Mesenchymal stem cell (in vitro differentiated cells and primary cell): ENCODE measurements around the gene KIF21A.
A peak's percentile ranks its signal among the peaks of the same experiment; 100 is the strongest.

ENCODE experiments used
- DNase-seq: peaks from one replicate; pipeline ENCODE4 v3.0.0-alpha.2; 2013
- H2AFZ ChIP-seq: one replicate; pipeline ENCODE4 v1.6.1; 2013; ENCODE audit warnings: low read depth, mild to moderate bottlenecking, control low read depth, inconsistent platforms, low read length, moderate library complexity
- H2AK5ac ChIP-seq: 2 replicates; pipeline ENCODE4 v1.6.1; 2013; ENCODE audit warnings: low read length, moderate library complexity, mild to moderate bottlenecking, inconsistent platforms; ENCODE audit not compliant: severe bottlenecking
- H2BK120ac ChIP-seq: one replicate; pipeline ENCODE4 v1.6.1; 2013; ENCODE audit warnings: low read depth, mild to moderate bottlenecking, inconsistent platforms, low read length, moderate library complexity
- H2BK12ac ChIP-seq, 2 experiments: one replicate each; pipeline ENCODE4 v1.6.1; 2013; ENCODE audit warnings: inconsistent platforms in 2 of 2, low read length in 2 of 2, mild to moderate bottlenecking in 2 of 2, moderate library complexity in 2 of 2, control low read depth in 1 of 2
- H2BK15ac ChIP-seq: one replicate; pipeline ENCODE4 v1.6.1; 2013; ENCODE audit warnings: mild to moderate bottlenecking, low read depth, inconsistent platforms; ENCODE audit not compliant: poor library complexity, severe bottlenecking
- H2BK5ac ChIP-seq: 2 replicates; pipeline ENCODE4 v1.6.1; 2013; ENCODE audit warnings: low read depth, mild to moderate bottlenecking, low read length, control low read depth, inconsistent platforms; ENCODE audit not compliant: poor library complexity, severe bottlenecking
- H3K14ac ChIP-seq, 2 experiments: one replicate each; pipeline ENCODE4 v1.6.1; 2013; ENCODE audit warnings: inconsistent platforms in 2 of 2, low read length in 2 of 2, control low read depth in 1 of 2, mild to moderate bottlenecking in 1 of 2, moderate library complexity in 1 of 2
- H3K18ac ChIP-seq, 2 experiments: one replicate each; pipeline ENCODE4 v1.6.1; 2013; ENCODE audit warnings: inconsistent platforms in 2 of 2, low read length in 2 of 2, control low read depth in 1 of 2, low read depth in 1 of 2, mild to moderate bottlenecking in 1 of 2
- H3K23ac ChIP-seq, 2 experiments: one replicate each; pipeline ENCODE4 v1.6.1; 2013; ENCODE audit warnings: inconsistent platforms in 2 of 2, low read length in 2 of 2, mild to moderate bottlenecking in 2 of 2, moderate library complexity in 2 of 2, control low read depth in 1 of 2
- H3K27ac ChIP-seq: 2 replicates; pipeline ENCODE4 v1.5.1; 2013; ENCODE audit warnings: mild to moderate bottlenecking, moderate library complexity, low read length, control low read depth, inconsistent platforms; ENCODE audit not compliant: poor library complexity, severe bottlenecking
- H3K27me3 ChIP-seq, 2 experiments: 2 replicates each; pipeline versions ENCODE4 v1.6.1 to v1.7.0; 2013; ENCODE audit warnings: low read length in 2 of 2, mild to moderate bottlenecking in 2 of 2, moderate library complexity in 2 of 2, control low read depth in 1 of 2, inconsistent platforms in 1 of 2; ENCODE audit not compliant: control insufficient read depth in 1 of 2, insufficient read depth in 1 of 2
- H3K36me3 ChIP-seq, 2 experiments: 2 replicates each; pipeline versions ENCODE4 v1.6.1 to v1.7.0; 2013; ENCODE audit warnings: low read length in 2 of 2, control low read depth in 1 of 2, inconsistent platforms in 1 of 2, low read depth in 1 of 2, mild to moderate bottlenecking in 1 of 2; ENCODE audit not compliant: insufficient read depth in 2 of 2, control insufficient read depth in 1 of 2
- H3K4ac ChIP-seq, 2 experiments: one replicate each; pipeline ENCODE4 v1.6.1; 2013; ENCODE audit warnings: inconsistent platforms in 2 of 2, low read length in 2 of 2, mild to moderate bottlenecking in 2 of 2, moderate library complexity in 2 of 2, control low read depth in 1 of 2, low read depth in 1 of 2
- H3K4me1 ChIP-seq: 2 replicates; pipeline ENCODE4 v1.6.1; 2013; ENCODE audit warnings: low read depth, low read length, control low read depth; ENCODE audit not compliant: control insufficient read depth, insufficient read depth
- H3K4me2 ChIP-seq: 2 replicates; pipeline ENCODE4 v1.6.1; 2013; ENCODE audit warnings: low read length, mild to moderate bottlenecking, inconsistent platforms; ENCODE audit not compliant: poor library complexity, severe bottlenecking
- H3K4me3 ChIP-seq, 2 experiments: 2 replicates each; pipeline versions ENCODE4 v1.5.1 to v1.7.0; 2013; ENCODE audit warnings: low read length in 2 of 2, mild to moderate bottlenecking in 2 of 2, control low read depth in 1 of 2, low read depth in 1 of 2; ENCODE audit not compliant: insufficient read depth in 1 of 2
- H3K79me1 ChIP-seq: replicated peaks from 2 replicates; pipeline ENCODE4 v1.6.1; 2013; ENCODE audit warnings: mild to moderate bottlenecking, control low read depth, low read length, inconsistent platforms; ENCODE audit not compliant: poor library complexity, severe bottlenecking
- H3K9ac ChIP-seq: 2 replicates; pipeline ENCODE4 v1.7.0; 2013; ENCODE audit warnings: mild to moderate bottlenecking, low read length, moderate library complexity
- H3K9me3 ChIP-seq: 2 replicates; pipeline ENCODE4 v1.7.0; 2013; ENCODE audit warnings: mild to moderate bottlenecking, low read length; ENCODE audit not compliant: control insufficient read depth
- H4K8ac ChIP-seq: one replicate; pipeline ENCODE4 v1.6.1; 2013; ENCODE audit warnings: inconsistent platforms, mild to moderate bottlenecking, low read length, moderate library complexity
- H4K91ac ChIP-seq: one replicate; pipeline ENCODE4 v1.6.1; 2013; ENCODE audit warnings: mild to moderate bottlenecking, low read length, inconsistent platforms
- WGBS: methylation state at CpG from one replicate; pipeline ENCODE4 v1.1.7; 2013; ENCODE audit warnings: mixed read lengths; 5-methylcytosine and 5-hydroxymethylcytosine counted together

KIF21A gene

DNA sequence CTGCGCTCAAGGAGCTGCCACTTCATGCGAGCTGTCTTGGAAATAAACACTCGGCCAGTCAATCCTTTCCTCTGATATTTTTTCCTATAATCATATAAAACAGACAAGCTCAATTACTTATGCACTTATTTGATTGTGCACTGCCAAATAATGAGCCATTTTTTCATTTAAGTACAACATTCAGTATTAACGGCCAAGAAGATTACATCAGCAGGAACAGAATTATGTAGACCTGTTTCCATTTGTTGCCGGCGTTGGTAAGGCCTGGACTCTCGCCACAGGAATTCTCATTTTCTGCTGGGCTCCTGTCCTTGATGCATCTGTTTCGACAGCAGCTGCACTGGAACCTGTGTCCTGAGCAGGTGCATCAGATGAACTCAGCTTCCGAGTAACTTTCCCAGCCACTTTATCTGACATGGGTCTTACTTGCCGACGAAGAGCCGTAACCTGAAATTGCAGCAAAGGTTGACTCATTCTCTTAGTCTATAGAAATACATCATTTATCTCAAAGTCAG lies 110.2 kb downstream of the KIF21A start:
- Histone ChIP-seq H3K27me3 (no peaks in the 10 kb centered on the region), H2BK120ac (no peak overlapping the region), H4K91ac (no peak overlapping the region), H2BK15ac (no peak overlapping the region), H3K36me3 (peaks cover 3 to 9% of the 10 kb centered on the region in 2 experiments), H3K18ac (no peak overlapping the region), H2AK5ac (no peak overlapping the region), H3K79me1 (no peaks in the 10 kb centered on the region), H3K27ac (no peak overlapping the region), H2AFZ (no peak overlapping the region), H2BK5ac (no peak overlapping the region), H3K4me1 (no peaks in the 10 kb centered on the region), H2BK12ac (no peak overlapping the region), H3K9me3 (no peaks in the 10 kb centered on the region), H4K8ac (no peak overlapping the region), H3K9ac (no peak overlapping the region), H3K4me3 (no peak overlapping the region), H3K4me2 (no peak overlapping the region), H3K4ac (no peak overlapping the region), H3K14ac (no peak overlapping the region), H3K23ac (no peak overlapping the region)
- WGBS = 99% methylated on average over 12 of the region's 12 CpGs
- no peak for DNase-seq

DNA sequence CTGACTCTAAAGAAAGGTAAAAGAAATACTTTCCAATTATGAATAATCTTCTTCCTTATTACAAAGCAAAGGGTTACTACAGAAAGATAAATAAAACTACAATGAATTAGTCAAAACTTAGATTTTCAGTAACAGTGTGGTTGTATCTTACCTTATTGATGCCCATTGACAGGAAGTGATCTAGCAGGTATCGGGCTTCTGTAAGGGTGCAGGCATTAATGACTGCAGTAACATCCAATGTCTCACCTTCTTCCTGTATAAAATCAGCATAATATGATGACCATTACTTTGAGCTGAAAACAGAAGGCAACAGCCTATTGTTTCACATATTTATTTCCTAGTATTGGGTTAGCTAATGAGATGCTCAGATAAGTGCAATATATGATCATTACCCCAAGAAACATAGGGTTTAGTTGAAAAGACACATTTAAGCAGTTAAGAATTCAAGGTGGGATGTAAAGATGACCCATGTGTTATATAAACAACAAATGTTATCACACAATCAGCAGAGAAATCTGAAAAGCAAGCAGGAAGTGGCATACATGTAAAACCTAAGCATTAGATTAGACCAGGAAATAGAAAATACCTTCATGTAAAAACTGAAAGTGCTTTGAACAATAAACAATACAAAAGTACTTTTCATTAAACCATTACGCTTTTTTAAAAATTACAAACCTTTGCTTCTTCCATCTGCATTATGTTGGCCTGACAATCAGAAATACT lies 111.2 kb downstream of the KIF21A start:
- Histone ChIP-seq H2AFZ (no peak overlapping the region), H3K4me3 (no peak overlapping the region), H3K27me3 (no peaks in the 10 kb centered on the region), H3K18ac (no peak overlapping the region), H2BK15ac (no peak overlapping the region), H3K4ac (no peak overlapping the region), H3K9ac (no peak overlapping the region), H3K4me2 (no peak overlapping the region), H4K91ac (no peak overlapping the region), H3K27ac (no peak overlapping the region), H3K23ac (no peak overlapping the region), H2BK120ac (no peak overlapping the region), H3K9me3 (no peaks in the 10 kb centered on the region), H4K8ac (no peak overlapping the region), H3K14ac (no peak overlapping the region), H2AK5ac (no peak overlapping the region), H3K36me3 (peaks cover 3 to 9% of the 10 kb centered on the region in 2 experiments), H3K4me1 (no peaks in the 10 kb centered on the region), H2BK12ac (no peak overlapping the region), H3K79me1 (no peaks in the 10 kb centered on the region), H2BK5ac (no peak overlapping the region)
- no peak for DNase-seq
- WGBS = 100% methylated on average over 2 of the region's 2 CpGs

DNA sequence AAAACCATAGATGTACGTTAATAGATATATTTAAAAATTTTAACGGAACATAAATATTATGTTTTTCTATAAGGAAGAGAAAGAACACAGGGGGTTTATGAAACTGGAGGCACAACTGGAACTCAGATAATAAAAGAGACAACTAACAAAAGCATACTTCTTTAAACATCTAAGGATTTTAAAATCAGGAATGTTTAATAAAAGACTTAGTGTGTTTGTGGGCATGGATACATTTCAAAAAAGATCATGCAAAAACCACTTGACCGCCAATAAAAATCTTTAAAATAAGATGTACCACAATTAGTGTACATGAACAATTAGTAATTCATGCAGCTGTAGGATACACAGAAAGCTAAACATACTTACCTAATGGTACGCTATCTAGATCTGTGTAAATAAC lies 113.0 kb downstream of the KIF21A start:
- Histone ChIP-seq H3K79me1 (no peaks in the 10 kb centered on the region), H2AK5ac (no peak overlapping the region), H3K18ac (no peak overlapping the region), H3K36me3 (peaks cover 3 to 9% of the 10 kb centered on the region in 2 experiments), H3K9me3 (no peaks in the 10 kb centered on the region), H2AFZ (no peak overlapping the region), H3K9ac (no peak overlapping the region), H3K14ac (no peak overlapping the region), H3K27me3 (no peaks in the 10 kb centered on the region), H3K4me2 (no peak overlapping the region), H3K4me1 (no peaks in the 10 kb centered on the region), H3K27ac (no peak overlapping the region), H2BK12ac (no peak overlapping the region), H3K23ac (no peak overlapping the region), H2BK120ac (no peak overlapping the region), H3K4ac (no peak overlapping the region), H2BK5ac (no peak overlapping the region), H2BK15ac (no peak overlapping the region), H4K91ac (no peak overlapping the region), H3K4me3 (no peak overlapping the region), H4K8ac (no peak overlapping the region)
- DNase-seq = no peak
- no CpG with 5 or more reads among the region's 4 CpGs for WGBS

DNA sequence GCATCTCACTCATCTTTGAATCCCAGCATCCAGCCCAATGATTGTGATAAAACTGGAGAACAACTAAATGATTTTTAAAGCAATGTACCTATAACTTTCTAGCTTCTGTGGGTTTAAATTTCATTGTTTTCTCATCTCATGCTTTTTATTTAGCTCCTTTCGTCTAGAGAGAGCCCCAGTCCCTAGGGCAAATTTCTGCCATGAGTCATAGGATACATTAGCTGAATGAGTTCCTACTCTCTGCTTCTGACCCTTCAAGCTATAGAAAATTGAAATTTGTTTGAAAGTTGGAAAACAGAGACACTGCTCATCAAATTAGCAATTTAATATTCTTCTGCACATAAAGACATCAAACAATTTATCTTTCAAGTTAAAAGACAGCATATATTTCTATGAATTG lies 113.9 kb downstream of the KIF21A start:
- WGBS = 11% methylated on average over 1 of the region's 1 CpG

More for the DNA sequence above, 113.9 kb downstream of the KIF21A start:
- H2BK15ac ChIP-seq = no peak overlapping the region
- H4K8ac ChIP-seq = no peak overlapping the region
- peak; percentile 16 for DNase-seq
- H3K9me3 ChIP-seq = no peaks in the 10 kb centered on the region
- H3K4me2 ChIP-seq = no peak overlapping the region
- H2AFZ ChIP-seq = no peak overlapping the region
- no peak overlapping the region for H2AK5ac ChIP-seq
- no peak overlapping the region for H2BK120ac ChIP-seq
- H3K23ac ChIP-seq = no peak overlapping the region
- H2BK5ac ChIP-seq = no peak overlapping the region
- H3K79me1 ChIP-seq = no peaks in the 10 kb centered on the region
- H3K4me3 ChIP-seq = no peak overlapping the region
- H3K14ac ChIP-seq = no peak overlapping the region
- H3K18ac ChIP-seq = no peak overlapping the region
- H3K36me3 ChIP-seq = peaks cover 3 to 9% of the 10 kb centered on the region in 2 experiments
- no peak overlapping the region for H3K9ac ChIP-seq
- no peak overlapping the region for H3K4ac ChIP-seq
- H4K91ac ChIP-seq = no peak overlapping the region
- H3K4me1 ChIP-seq = no peaks in the 10 kb centered on the region
- H2BK12ac ChIP-seq = no peak overlapping the region
- no peaks in the 10 kb centered on the region for H3K27me3 ChIP-seq
- no peak overlapping the region for H3K27ac ChIP-seq
